SK-N-SH (cell line): ENCODE data around the gene CCNG1.

Source experiments
- GATA2 ChIP-seq: sonication (generic); formaldehyde crosslinking; IDR thresholded peaks from 2 replicates; pipeline ENCODE4 v1.5.0; 2020; ENCODE audit warnings: mild to moderate bottlenecking, missing genetic modification reagents
- TAF1 ChIP-seq: IDR thresholded peaks from 2 replicates; pipeline ENCODE4 v1.6.1; 2012; ENCODE audit warnings: low read depth, mild to moderate bottlenecking, low read length, moderate library complexity, borderline replicate concordance

GRCh38 chr5:163408311-163408923, 29.0 kb upstream of the CCNG1 start:
- TF ChIP-seq TAF1 (no peak), GATA2 (CRISPR knock-in tag) (no peak)
